Psoas muscle (tissue), 8 donors: Measurements from ENCODE around the gene ASAP2. TPM values are rescaled to one million over a fixed set of nuclear protein-coding genes. Genes with fewer than 3 reads are reported as not detected.

Experiments
- ATAC-seq, 4 donors: fragments of 200-7000 bp; cut with Tn5 transposase; one replicate each; pipeline ENCODE4 v1.9.1; 2020; ENCODE audit warnings: moderate library complexity in 3 of 4, mild to moderate bottlenecking in 2 of 4
- DNase-seq, 2 donors: peaks; one replicate each; pipeline ENCODE4 v3.0.0-alpha.2; 2020
- H3K27ac ChIP-seq: fragments of 200-600 bp; one replicate; pipeline ENCODE4 v1.8.0; 2022
- H3K27me3 ChIP-seq, 3 donors: fragments of 200-600 bp in 1 of 3; one replicate each; pipeline versions ENCODE4 v1.6.1 to v1.8.0; 2013 to 2022; ENCODE audit warnings: low read length in 2 of 3, mild to moderate bottlenecking in 2 of 3, moderate library complexity in 1 of 3; ENCODE audit not compliant: insufficient read depth in 3 of 3
- H3K36me3 ChIP-seq, 2 donors: fragments of 200-600 bp in 1 of 2; one replicate each; pipeline versions ENCODE4 v1.6.1 to v1.8.0; 2013 to 2022; ENCODE audit warnings: low read depth in 1 of 2, mild to moderate bottlenecking in 1 of 2, moderate library complexity in 1 of 2; ENCODE audit not compliant: insufficient read depth in 1 of 2
- H3K4me1 ChIP-seq: fragments of 200-600 bp; one replicate; pipeline ENCODE4 v1.8.0; 2022
- H3K4me3 ChIP-seq: fragments of 200-600 bp; one replicate; pipeline ENCODE4 v1.8.0; 2022; ENCODE audit warnings: mild to moderate bottlenecking
- H3K9me3 ChIP-seq: fragments of 200-600 bp; one replicate; pipeline ENCODE4 v1.8.0; 2022
- CTCF ChIP-seq: fragments of 200-600 bp; IDR thresholded peaks from one replicate; pipeline ENCODE4 v1.8.0; 2022; ENCODE audit warnings: antibody characterized with exemption
- WGBS, 3 donors: extraction: QIAGEN DNeasy Blood & Tissue Kit; methylation state at CpG; one replicate each; pipeline versions ENCODE4 v1.1.6 to v1.1.7; 2013; 5-methylcytosine and 5-hydroxymethylcytosine counted together
- intact Hi-C, 2 donors: fragments of 100-400 bp; cut with DNase I; formaldehyde crosslinking; loops; one replicate each; pipeline versions ENCODE4 v1.11.0 to v1.14.2; 2022
- polyA plus RNA-seq, 3 donors: library from polyadenylated mRNA; stranded (reverse); fragments of 200-250 nt; gene quantifications; one replicate each; pipeline ENCODE4 v1.2.3, GENCODE V29; 2013
- total RNA-seq, 4 donors: library from RNA; stranded (reverse); fragmentation: NEBNext Ultra II Directional in 2 of 4; extraction: Animal tissue kit (Norgen Biotek cat#: 25700) in 2 of 4; gene quantifications; one replicate each; pipeline versions ENCODE4 v1.2.1 to v1.2.4, GENCODE V29; 2021 to 2023
- donor health status: healthy with polysubstance abuse.
- donor health status: DM: no; HTN: no; CAD: no; lungs with moderate emphysema.
- donor health status: Bipolar disorder and iron deficiency.
- donor health status: healthy.
- donor health status: DM: yes; HTN: yes; CAD: no.
- donor health status: DM: no; HTN: no; CAD: no.
- donor health status: DM: no; HTN: no; CAD: no.
- donor health status: DM: yes; HTN: yes; CAD: no.

The ASAP2 gene
- total and polyA plus RNA-seq, 7 donors, result 1.6 to 9.0 (median 3.3) TPM

DNA sequence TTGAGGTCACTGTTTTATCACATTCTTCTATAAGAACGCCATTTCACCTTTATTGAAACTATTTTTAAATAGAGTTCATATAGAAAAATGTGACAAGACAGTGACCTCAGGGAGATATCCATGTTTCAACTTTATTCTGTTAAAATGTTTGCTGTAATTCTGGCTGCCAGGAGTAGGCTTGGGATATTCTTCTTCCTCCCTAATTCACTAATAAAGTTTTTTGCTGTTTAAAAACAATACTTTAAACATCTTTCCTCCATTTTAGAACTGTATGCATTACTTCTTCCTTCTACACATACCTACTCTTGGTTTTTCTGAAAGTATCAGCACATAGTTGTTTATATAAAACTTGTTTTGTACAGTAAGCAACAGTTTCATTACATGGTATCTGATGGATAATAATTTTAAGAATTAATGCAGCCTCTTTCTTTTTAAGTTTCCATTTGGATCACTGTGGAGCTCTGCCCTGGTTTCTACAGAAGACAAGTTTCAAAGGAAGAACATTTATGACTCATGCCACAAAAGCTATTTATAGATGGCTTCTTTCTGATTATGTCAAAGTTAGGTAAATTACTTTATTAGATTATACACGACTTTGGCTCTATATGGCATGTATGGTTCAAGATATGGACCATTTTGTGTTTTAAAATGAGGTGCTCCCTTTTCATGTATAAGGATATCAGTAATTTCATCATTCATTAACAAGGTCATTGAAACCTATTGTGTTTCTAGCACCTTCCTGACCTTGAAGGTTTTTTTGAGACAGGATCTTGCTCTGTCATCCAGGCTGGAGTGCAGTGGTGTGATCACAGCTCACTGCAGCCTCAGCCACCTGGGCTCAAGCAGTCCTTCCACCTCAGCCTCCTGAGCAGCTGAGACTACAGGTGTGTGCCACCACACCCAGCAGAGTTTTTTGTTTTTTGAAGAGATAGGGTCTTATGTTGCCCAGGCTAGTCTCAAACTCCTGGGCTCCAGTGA is 224.0 kb downstream of the ASAP2 start:
- Histone ChIP-seq H3K4me3 (no peak overlapping the region), H3K4me1 (no peaks in the 10 kb centered on the region), H3K27me3 (no peaks in the 10 kb centered on the region), H3K36me3 (peaks cover 9 to 71% of the 10 kb centered on the region in 2 donors), H3K9me3 (no peaks in the 10 kb centered on the region), H3K27ac (peak overlapping the region; percentile 7)
- DNase-seq, result no peak
- no peak for TF ChIP-seq CTCF
- WGBS, 3 donors, result 85 to 89% (median 88%) methylated on average over 2 of the region's 2 CpGs
- intact Hi-C loops, result no loop called here
- ATAC-seq, result peak in 3 of 4 donors; percentile 47 to 61 (median 60)

GRCh38 chr2:9434489-9434888 is 227.9 kb downstream of the ASAP2 start:
- Histone ChIP-seq H3K36me3 (peaks cover 9 to 100% of the 10 kb centered on the region in 2 donors), H3K27ac (no peak overlapping the region), H3K27me3 (no peaks in the 10 kb centered on the region), H3K4me1 (no peaks in the 10 kb centered on the region), H3K9me3 (no peaks in the 10 kb centered on the region), H3K4me3 (no peak overlapping the region)
- 79 to 91% (median 86%) methylated on average over 2 of the region's 2 CpGs for WGBS, 3 donors
- ATAC-seq (no peak), DNase-seq (no peak)
- TF ChIP-seq CTCF, result no peak
- intact Hi-C loops, result no loop called here

GRCh38 chr2:9439536-9439935 is 232.9 kb downstream of the ASAP2 start:
- Histone ChIP-seq H3K4me3 (no peak overlapping the region), H3K9me3 (no peaks in the 10 kb centered on the region), H3K36me3 (peaks cover 10 to 100% of the 10 kb centered on the region in 2 donors), H3K27me3 (no peaks in the 10 kb centered on the region), H3K27ac (no peak overlapping the region), H3K4me1 (no peaks in the 10 kb centered on the region)
- DNase-seq (no peak), ATAC-seq (no peak)
- WGBS, 3 donors, result 86 to 100% (median 95%) methylated on average over 1 of the region's 1 CpG
- intact Hi-C loops, result no loop called here
- TF ChIP-seq CTCF, result no peak

GRCh38 chr2:9440058-9440727 is 233.6 kb downstream of the ASAP2 start:
- no peaks in the 10 kb centered on the region for H3K9me3 ChIP-seq
- intact Hi-C loops, result no loop called here
- H3K27me3 ChIP-seq, result no peaks in the 10 kb centered on the region
- WGBS, 3 donors, result 80 to 85% (median 83%) methylated on average over 1 of the region's 1 CpG
- H3K36me3 ChIP-seq, result peaks cover 10 to 100% of the 10 kb centered on the region in 2 donors
- no peak overlapping the region for H3K27ac ChIP-seq
- ATAC-seq, result no peak
- no peak for DNase-seq
- H3K4me1 ChIP-seq, result no peaks in the 10 kb centered on the region
- H3K4me3 ChIP-seq, result no peak overlapping the region
- no peak for TF ChIP-seq CTCF
